ENCODE data around the gene INTS2.
"Not testable (repeated sequence)": the region's sequence is repeated elsewhere in the genome, so short reads cannot be mapped to it uniquely, and the experiment has no call there.

The INTS2 gene

DNA sequence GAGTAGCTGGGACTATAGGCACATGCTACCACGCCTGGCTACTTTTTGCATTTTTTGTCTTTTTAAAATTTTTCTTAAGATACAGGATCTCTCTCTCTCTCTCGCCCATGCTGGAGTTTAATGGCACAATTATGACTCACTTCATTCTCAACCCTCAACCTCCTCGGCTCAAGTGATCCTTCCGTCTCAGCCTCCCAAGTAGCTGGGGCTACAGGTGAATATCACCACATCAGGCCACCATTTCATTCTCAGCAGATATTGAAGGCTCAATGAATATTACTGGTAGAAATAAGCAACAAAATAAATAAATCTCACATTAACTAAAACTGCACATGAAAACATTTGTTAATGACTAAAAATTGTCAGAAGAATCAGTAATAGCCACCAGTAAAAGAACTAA is 106.1 kb downstream of the INTS2 start:
- DNase-seq, result no peak

DNA sequence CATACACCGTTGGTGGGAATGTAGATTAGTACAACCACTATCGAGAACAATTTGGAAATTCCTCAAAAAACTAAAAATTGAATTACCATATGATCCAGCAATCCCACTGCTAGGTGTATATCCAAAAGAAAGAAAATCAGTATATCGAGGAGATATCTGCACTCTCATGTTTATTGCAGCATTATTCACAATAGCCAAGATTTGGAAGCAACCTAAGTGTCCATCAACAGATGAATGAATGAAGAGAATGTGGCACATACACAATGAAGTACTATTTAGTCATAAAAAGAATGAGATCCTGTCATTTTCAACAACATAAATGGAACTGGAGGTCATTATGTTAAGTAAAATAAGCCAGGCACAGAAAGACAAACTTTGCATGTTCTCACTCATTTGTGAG is 108.5 kb downstream of the INTS2 start:
- DNase-seq, result not testable (repeated sequence)

DNA sequence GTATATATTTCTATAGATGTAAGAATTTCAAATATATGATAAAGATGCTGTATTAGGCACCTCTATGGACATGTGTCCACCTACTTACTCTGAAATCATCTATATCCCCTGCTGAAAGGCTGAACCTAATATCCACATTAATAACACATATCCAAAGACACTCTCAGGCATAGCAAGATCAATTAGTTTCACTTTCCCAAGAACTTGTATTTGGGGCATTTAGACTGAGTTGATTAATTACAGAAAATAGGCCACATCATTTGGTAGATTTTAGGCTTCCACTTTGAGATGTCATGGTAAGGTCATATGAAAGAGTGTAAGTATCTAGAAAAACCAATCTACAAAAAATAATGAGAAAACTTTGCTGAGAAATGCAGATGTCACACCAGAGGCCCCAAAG is 109.6 kb downstream of the INTS2 start:
- DNase-seq, result no peak

DNA sequence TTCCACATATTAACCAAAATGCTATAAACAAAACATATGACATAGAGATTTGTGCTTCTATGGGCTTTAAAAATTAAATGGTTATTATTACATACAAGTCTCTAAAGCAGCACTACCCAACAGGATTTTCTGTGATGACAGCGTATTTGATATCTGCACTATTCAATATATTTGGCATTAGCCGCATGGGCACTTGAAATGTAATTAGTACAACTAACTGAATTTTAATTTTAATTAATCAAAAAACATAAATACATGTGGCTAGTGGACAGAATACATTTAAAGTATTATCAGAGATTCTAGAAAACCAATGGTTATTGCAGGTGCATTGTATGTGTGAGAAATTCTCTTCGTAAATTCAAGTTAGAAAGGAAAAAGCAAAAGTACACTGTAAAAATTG is 110.3 kb downstream of the INTS2 start:
- DNase-seq, result no peak

DNA sequence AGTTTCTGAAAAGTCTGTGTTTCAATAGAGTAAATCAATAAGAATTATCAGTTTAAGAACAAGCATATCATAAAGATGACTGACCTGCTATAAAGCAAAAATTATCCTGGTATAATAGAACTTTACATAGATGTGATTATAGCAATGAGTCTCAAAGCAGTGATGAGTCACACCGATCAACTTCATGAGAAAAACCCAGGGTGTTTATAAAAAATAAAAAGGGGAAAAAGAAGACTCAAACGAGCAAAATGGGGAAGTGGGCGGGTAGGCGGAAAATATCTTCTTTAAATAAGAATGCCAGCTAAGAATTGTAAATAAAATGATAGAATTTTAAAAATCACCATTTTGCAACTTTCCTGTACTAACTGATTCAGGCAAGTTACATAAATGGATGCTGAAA is 111.2 kb downstream of the INTS2 start:
- no peak for DNase-seq

DNA sequence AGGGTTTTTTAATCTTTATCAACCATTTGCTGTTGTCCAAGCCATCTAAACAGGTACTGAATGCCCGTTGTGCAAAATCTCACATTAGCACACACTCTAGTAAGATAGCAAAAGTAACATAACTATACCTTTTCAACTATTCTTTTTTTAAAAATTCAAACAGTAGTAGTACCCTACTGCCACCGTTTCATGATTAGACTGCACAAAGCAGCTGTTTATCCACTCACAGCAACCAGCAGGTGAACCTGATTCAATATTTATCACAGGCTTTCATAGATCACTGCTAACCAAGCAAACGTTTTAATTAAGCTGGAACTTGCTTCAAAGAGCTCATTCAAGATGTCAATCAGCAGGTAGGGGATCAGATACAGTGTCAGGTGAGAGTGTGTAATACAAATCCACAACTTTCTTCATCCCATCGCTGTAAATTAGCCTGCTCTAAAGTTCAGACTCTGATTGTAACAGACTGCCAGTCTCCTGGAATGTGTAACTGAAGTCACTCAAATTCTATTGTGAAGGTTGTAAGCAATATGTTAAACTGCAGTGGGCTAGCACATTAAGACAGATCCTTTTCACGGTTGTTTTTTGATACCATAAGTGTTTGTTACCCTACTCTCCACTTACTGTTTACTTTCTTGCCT is 111.8 kb downstream of the INTS2 start:
- no peak for DNase-seq

All from NCI-H1694 (cell line).